Neuronal stem cell (in vitro differentiated cells): Measurements from ENCODE around the gene ATP11A.

Experiments
- DNase-seq: peaks from one replicate; pipeline ENCODE4 v3.0.0-alpha.2; 2013; ENCODE audit warnings: low spot score
- H2AFZ ChIP-seq: one replicate; pipeline ENCODE4 v1.6.1; 2013; ENCODE audit warnings: mild to moderate bottlenecking, low read length, inconsistent platforms
- H2AK5ac ChIP-seq: 2 replicates; pipeline ENCODE4 v1.6.1; 2013; ENCODE audit warnings: low read depth, mild to moderate bottlenecking, inconsistent platforms, low read length, moderate library complexity, mixed read lengths
- H2BK120ac ChIP-seq: 2 replicates; pipeline ENCODE4 v1.6.1; 2013; ENCODE audit warnings: low read depth, mild to moderate bottlenecking, inconsistent platforms, low read length, moderate library complexity, mixed read lengths
- H2BK12ac ChIP-seq: one replicate; pipeline ENCODE4 v1.6.1; 2013; ENCODE audit warnings: low read length, inconsistent platforms
- H2BK15ac ChIP-seq: 2 replicates; pipeline ENCODE4 v1.6.1; 2013; ENCODE audit warnings: mild to moderate bottlenecking, low read length, inconsistent platforms, mixed read lengths
- H2BK5ac ChIP-seq: one replicate; pipeline ENCODE4 v1.6.1; 2013; ENCODE audit warnings: inconsistent platforms, mild to moderate bottlenecking, low read length, moderate library complexity
- H3K14ac ChIP-seq: one replicate; pipeline ENCODE4 v1.6.1; 2013; ENCODE audit warnings: low read length, inconsistent platforms
- H3K18ac ChIP-seq: 2 replicates; pipeline ENCODE4 v1.6.1; 2013; ENCODE audit warnings: low read length, inconsistent platforms
- H3K23ac ChIP-seq: 2 replicates; pipeline ENCODE4 v1.6.1; 2013; ENCODE audit warnings: low read depth, mild to moderate bottlenecking, mixed read lengths, low read length, inconsistent platforms; ENCODE audit not compliant: poor library complexity
- H3K27ac ChIP-seq: replicated peaks from 3 replicates; pipeline ENCODE4 v1.5.1; 2013; ENCODE audit warnings: low read length, inconsistent platforms
- H3K27me3 ChIP-seq, 3 experiments: 2 replicates each; pipeline ENCODE4 v1.6.1; 2013; ENCODE audit warnings: low read length in 3 of 3, mild to moderate bottlenecking in 2 of 3, inconsistent platforms in 1 of 3, low read depth in 1 of 3, mixed read lengths in 1 of 3, moderate library complexity in 1 of 3; ENCODE audit not compliant: control insufficient read depth in 3 of 3, insufficient read depth in 3 of 3
- H3K36me3 ChIP-seq, 2 donors: replicated peaks in 1 of 2; 2 replicates each; pipeline ENCODE4 v1.6.1; 2013; ENCODE audit warnings: low read length in 2 of 2; ENCODE audit not compliant: control insufficient read depth in 2 of 2, insufficient read depth in 2 of 2
- H3K4ac ChIP-seq: 2 replicates; pipeline ENCODE4 v1.6.1; 2013; ENCODE audit warnings: inconsistent platforms, mild to moderate bottlenecking, low read length, moderate library complexity
- H3K4me1 ChIP-seq, 2 donors: 1 replicate in 1 of 2; 2 replicates in 1 of 2; pipeline ENCODE4 v1.6.1; 2013; ENCODE audit warnings: low read length in 2 of 2, low read depth in 1 of 2; ENCODE audit not compliant: control insufficient read depth in 2 of 2, insufficient read depth in 1 of 2
- H3K4me2 ChIP-seq: one replicate; pipeline ENCODE4 v1.6.1; 2013; ENCODE audit warnings: mild to moderate bottlenecking, low read length, inconsistent platforms; ENCODE audit not compliant: insufficient read depth, poor library complexity, severe bottlenecking
- H3K4me3 ChIP-seq, 2 donors: 2 replicates each; pipeline ENCODE4 v1.5.1; 2013; ENCODE audit warnings: low read length in 2 of 2, mild to moderate bottlenecking in 2 of 2, inconsistent platforms in 1 of 2, moderate library complexity in 1 of 2
- H3K79me1 ChIP-seq: one replicate; pipeline ENCODE4 v1.6.1; 2013; ENCODE audit warnings: low read depth, mild to moderate bottlenecking, inconsistent platforms, low read length, moderate library complexity
- H3K9ac ChIP-seq: one replicate; pipeline ENCODE4 v1.6.1; 2013; ENCODE audit warnings: mild to moderate bottlenecking, low read depth, low read length, inconsistent platforms; ENCODE audit not compliant: poor library complexity
- H3K9me3 ChIP-seq, 2 donors: replicated peaks in 1 of 2; 2 replicates each; pipeline versions ENCODE3 to v1.6.1; 2013; ENCODE audit warnings: low read length in 2 of 2, mild to moderate bottlenecking in 2 of 2, inconsistent platforms in 1 of 2, low read depth in 1 of 2, mixed read lengths in 1 of 2, moderate library complexity in 1 of 2; ENCODE audit not compliant: control insufficient read depth in 2 of 2, insufficient read depth in 1 of 2
- H4K8ac ChIP-seq: one replicate; pipeline ENCODE4 v1.6.1; 2013; ENCODE audit warnings: low read depth, mild to moderate bottlenecking, inconsistent platforms, low read length, moderate library complexity
- H4K91ac ChIP-seq: one replicate; pipeline ENCODE4 v1.6.1; 2013; ENCODE audit warnings: low read length, low read depth, mild to moderate bottlenecking, inconsistent platforms; ENCODE audit not compliant: poor library complexity
- WGBS, 2 donors: extraction: QIAGEN DNeasy Blood & Tissue Kit; methylation state at CpG; one replicate each; pipeline ENCODE4 v1.1.7; 2013; ENCODE audit warnings: missing lambda C conversion rate in 2 of 2, mixed read lengths in 1 of 2; ENCODE audit not compliant: insufficient read length in 2 of 2, insufficient replicate concordance in 1 of 2; ENCODE audit errors: extremely low coverage in 2 of 2; 5-methylcytosine and 5-hydroxymethylcytosine counted together

Gene ATP11A

DNA sequence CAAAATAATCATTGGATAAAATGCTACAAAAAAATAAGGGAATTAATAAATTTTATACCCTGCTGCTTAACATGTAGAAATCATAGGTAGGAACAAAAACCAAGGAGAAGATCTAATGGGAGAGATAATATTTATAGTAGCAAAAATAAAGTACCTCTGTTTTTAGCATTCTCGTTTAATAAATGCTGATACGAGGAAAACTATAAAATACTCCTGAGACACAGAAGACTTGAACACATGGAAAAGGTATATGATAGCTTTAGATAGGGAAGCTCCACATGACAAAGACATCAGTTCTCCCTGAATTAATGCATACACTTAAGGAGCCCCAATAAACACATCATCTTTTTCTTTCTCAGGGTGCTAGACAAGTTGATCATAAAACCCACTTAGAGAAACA, 234.5 kb downstream of the ATP11A start:
- no peak for DNase-seq
- Histone ChIP-seq H4K8ac (no peak overlapping the region), H3K27ac (no peak overlapping the region), H3K4me3 (no peak overlapping the region), H4K91ac (no peak overlapping the region), H2BK12ac (no peak overlapping the region), H2BK15ac (no peak overlapping the region), H2BK120ac (no peak overlapping the region), H2AFZ (no peak overlapping the region), H3K9me3 (peaks cover 3 to 11% of the 10 kb centered on the region in 2 donors), H2BK5ac (no peak overlapping the region), H3K36me3 (peaks cover 0 to 3% of the 10 kb centered on the region in 2 donors), H3K4me1 (no peaks in the 10 kb centered on the region), H3K4me2 (no peak overlapping the region), H2AK5ac (no peak overlapping the region), H3K9ac (no peak overlapping the region), H3K27me3 (no peaks in the 10 kb centered on the region), H3K4ac (no peak overlapping the region), H3K79me1 (peaks cover 3% of the 10 kb centered on the region), H3K14ac (no peak overlapping the region), H3K18ac (no peak overlapping the region), H3K23ac (no peak overlapping the region)
- no CpG with 5 or more reads among the region's 2 CpGs for WGBS, 2 donors

DNA sequence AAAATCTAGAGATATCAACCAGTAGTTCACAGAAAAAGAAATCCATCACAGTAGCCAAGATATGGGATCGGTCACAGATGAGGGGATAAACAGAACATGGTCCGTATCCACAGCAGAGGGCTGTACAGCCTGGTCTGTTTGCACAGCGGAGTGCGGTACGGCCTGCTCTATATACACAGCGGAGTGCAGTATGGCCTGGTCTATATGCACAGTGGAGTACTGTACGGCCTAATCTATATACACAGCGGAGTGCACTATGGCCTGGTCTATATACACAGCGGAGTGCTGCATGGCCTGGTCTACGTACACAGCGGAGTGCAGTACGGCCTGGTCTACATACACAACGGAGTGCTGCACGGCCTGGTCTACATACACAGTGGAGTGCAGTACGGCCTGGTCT, 236.2 kb downstream of the ATP11A start:
- Histone ChIP-seq H3K23ac (no peak overlapping the region), H2AFZ (no peak overlapping the region), H3K4ac (no peak overlapping the region), H3K27me3 (no peaks in the 10 kb centered on the region), H2BK5ac (no peak overlapping the region), H3K4me3 (peak overlapping the region in 1 of 2 donors; percentile 8), H2BK15ac (no peak overlapping the region), H3K27ac (no peak overlapping the region), H3K79me1 (peaks cover 3% of the 10 kb centered on the region), H2AK5ac (no peak overlapping the region), H3K9ac (no peak overlapping the region), H2BK12ac (no peak overlapping the region), H4K91ac (no peak overlapping the region), H3K14ac (no peak overlapping the region), H4K8ac (no peak overlapping the region), H2BK120ac (no peak overlapping the region), H3K9me3 (peaks cover 3 to 11% of the 10 kb centered on the region in 2 donors), H3K4me1 (no peaks in the 10 kb centered on the region), H3K18ac (no peak overlapping the region), H3K36me3 (peaks cover 0 to 3% of the 10 kb centered on the region in 2 donors), H3K4me2 (no peak overlapping the region)
- WGBS, 2 donors: no CpG with 5 or more reads among the region's 15 CpGs
- no peak for DNase-seq

DNA sequence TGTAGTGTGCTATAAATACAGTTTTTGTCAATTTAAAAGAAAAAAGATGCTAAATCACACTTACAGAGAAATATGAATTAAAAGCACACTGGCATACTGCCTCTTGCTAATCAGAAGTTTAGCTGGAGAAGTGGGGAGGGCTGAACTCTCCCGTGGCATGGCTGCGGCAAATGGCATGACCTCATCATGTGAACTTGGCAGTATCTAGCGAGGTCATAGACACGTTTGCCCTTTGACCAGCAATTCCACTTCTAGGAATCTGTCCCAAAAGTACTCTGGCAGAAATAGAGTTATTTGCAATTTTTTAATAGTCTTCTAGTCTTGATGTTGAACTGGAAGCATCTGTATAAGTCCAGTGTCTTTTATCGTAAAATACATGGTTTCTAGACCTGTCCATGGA, 237.2 kb downstream of the ATP11A start:
- H3K14ac ChIP-seq: no peak overlapping the region
- H3K9ac ChIP-seq: no peak overlapping the region
- no peak overlapping the region for H3K4me3 ChIP-seq
- no peak overlapping the region for H2BK5ac ChIP-seq
- peaks cover 4 to 14% of the 10 kb centered on the region in 2 donors for H3K9me3 ChIP-seq
- H3K23ac ChIP-seq: no peak overlapping the region
- H3K4me2 ChIP-seq: no peak overlapping the region
- no peak overlapping the region for H2AFZ ChIP-seq
- H3K18ac ChIP-seq: no peak overlapping the region
- no peak overlapping the region for H2BK120ac ChIP-seq
- no peak overlapping the region for H3K4ac ChIP-seq
- no peak overlapping the region for H4K91ac ChIP-seq
- no peak for DNase-seq
- no peak overlapping the region for H3K27ac ChIP-seq
- H2AK5ac ChIP-seq: no peak overlapping the region
- no peaks in the 10 kb centered on the region for H3K27me3 ChIP-seq
- peaks cover 3% of the 10 kb centered on the region for H3K79me1 ChIP-seq
- H2BK12ac ChIP-seq: no peak overlapping the region
- WGBS, 2 donors: no CpG with 5 or more reads among the region's 5 CpGs
- peaks cover 0 to 3% of the 10 kb centered on the region in 2 donors for H3K36me3 ChIP-seq
- no peak overlapping the region for H2BK15ac ChIP-seq
- no peak overlapping the region for H4K8ac ChIP-seq
- H3K4me1 ChIP-seq: peaks cover 0 to 6% of the 10 kb centered on the region in 2 donors

DNA sequence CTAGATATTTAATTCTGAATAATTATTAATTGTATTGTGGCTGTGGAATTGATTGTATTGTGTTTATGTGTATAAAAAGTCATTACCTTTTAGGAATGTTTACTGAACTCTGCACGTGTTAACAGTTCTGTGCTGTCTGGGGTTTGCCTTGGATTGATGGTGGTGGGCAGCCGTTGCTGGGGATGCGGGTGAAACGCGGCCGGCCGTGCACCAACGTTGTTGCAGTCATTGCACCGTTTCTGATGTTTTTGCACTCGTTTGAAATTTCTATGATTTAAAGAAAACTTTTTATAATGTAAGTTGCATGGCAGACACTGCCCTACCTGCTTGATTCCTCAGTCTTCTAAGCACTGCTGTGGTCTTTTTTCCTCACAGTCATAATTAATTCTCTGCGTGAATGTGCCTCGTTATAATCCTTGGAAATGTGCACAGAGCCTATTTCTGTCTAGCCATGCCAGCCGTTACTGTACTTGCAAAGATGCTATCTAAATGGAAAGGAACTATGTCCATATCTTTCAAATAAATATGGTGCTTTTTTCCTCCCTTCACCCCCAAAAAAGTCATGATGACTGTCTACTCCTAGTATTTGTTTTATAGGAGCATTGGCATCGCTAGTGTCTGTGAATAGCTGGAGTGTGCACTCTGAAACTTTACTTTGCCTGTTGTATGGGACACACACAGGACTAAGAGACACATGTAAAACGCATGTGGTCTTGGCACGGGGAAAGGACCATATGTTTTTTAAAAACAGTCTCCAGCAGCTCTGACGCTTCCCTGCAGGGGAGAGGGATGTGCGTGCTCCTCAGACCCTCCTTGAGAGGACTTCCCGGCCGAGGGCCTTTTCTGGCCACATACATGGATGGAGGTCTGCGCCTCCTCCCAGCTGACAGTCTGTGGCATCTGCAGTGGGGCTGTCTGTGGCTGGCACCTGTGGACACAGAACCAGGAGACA, 238.5 kb downstream of the ATP11A start:
- Histone ChIP-seq H4K8ac (no peak overlapping the region), H3K23ac (peak overlapping the region; percentile 28), H3K27ac (no peak overlapping the region), H2BK5ac (no peak overlapping the region), H3K9ac (no peak overlapping the region), H2BK120ac (no peak overlapping the region), H4K91ac (no peak overlapping the region), H3K36me3 (peaks cover 0 to 3% of the 10 kb centered on the region in 2 donors), H3K18ac (no peak overlapping the region), H2BK12ac (no peak overlapping the region), H3K14ac (no peak overlapping the region), H2BK15ac (no peak overlapping the region), H3K4me2 (no peak overlapping the region), H2AK5ac (no peak overlapping the region), H3K4me1 (peaks cover 0 to 6% of the 10 kb centered on the region in 2 donors), H3K4me3 (no peak overlapping the region), H3K9me3 (peaks cover 5 to 15% of the 10 kb centered on the region in 2 donors), H3K4ac (no peak overlapping the region), H3K79me1 (peaks cover 3% of the 10 kb centered on the region), H2AFZ (no peak overlapping the region), H3K27me3 (no peaks in the 10 kb centered on the region)
- no CpG with 5 or more reads among the region's 21 CpGs for WGBS, 2 donors
- no peak for DNase-seq
